ENCODE measurements around the gene JMJD1C. TPM values are rescaled to one million over a fixed set of nuclear protein-coding genes. Genes with fewer than 3 reads are reported as not detected.

Gene JMJD1C
- total and polyA plus RNA-seq, 10 of the 15 experiments (the other 5 are each of a cell fraction or from before 2014, with no cell fraction given): 31.2 to 83.3 (median 49.5) TPM

DNA sequence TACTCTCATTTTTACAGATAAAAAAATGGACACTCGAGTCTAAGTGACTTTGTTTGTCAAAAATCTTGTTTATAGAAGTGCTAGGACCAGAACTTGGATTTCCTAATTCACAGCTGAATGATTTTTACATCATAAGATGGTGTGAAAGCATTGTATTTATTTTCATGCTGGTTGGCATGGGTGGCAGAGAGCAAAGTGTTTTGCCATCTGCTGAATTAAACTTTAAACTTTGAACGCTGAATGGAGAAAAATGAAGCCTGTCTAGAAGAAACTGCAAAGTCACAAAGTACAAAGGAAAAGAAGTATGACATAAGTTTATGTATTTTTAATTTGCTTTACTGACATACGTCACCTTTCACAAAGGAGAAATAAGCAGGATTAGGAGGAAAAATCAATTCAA is 190.7 kb downstream of the JMJD1C start (continued):
- no peak for TF ChIP-seq BMI1 (IDR thresholded peaks at IDR 0.05; ENCODE audit: borderline replicate concordance)

DNA sequence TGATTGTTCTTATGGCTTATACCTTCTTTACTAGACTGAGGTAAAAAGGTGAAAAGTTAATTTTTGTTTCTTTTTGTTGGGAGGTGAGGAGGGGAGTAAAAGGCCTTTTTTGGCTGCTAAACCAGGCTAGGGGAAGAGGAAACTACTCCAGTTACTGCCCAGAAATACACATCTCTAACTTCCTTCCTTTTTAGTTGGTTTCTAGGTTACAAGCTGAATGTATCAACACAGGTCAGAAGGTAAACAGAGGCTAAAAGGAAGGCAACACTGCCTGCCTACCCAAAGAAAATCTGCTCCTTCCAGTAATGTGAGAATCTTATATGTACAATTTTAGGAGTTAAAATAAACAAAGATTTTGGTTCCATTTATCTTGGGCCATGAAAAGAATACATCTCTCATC is 192.2 kb downstream of the JMJD1C start:
- no peak for ATAC-seq
- Histone ChIP-seq H3K9me3 (replicated peaks; ENCODE audit: control insufficient read depth, insufficient read depth, low read length) (no peaks in the 10 kb centered on the region), H2AFZ (ENCODE audit: control insufficient read depth, low read depth, low read length) (no peak overlapping the region), H3K4me2 (ENCODE audit: control insufficient read depth, insufficient read depth) (no peak overlapping the region), H3K4me1 (ENCODE audit: control insufficient read depth, insufficient read depth, low read length) (peaks cover 18% of the 10 kb centered on the region), H3K27me3 (replicated peaks in 1 of 2; ENCODE audit: control insufficient read depth in 2 of 2, insufficient read depth in 2 of 2, low read length in 1 of 2) (no peaks in the 10 kb centered on the region), H3K4me3 (no peak overlapping the region), H3K27ac (ENCODE audit: control insufficient read depth, insufficient read depth) (0 out of 2 replicates have a peak overlapping the region, but pooled peaks have one; percentile 6), H3K79me2 (ENCODE audit: control insufficient read depth, insufficient read depth, low read length) (peaks cover 25% of the 10 kb centered on the region), H4K20me1 (ENCODE audit: control insufficient read depth, insufficient read depth) (no peaks in the 10 kb centered on the region), H3K9ac (ENCODE audit: control insufficient read depth, insufficient read depth, low read length) (no peak overlapping the region), H3K36me3 (ENCODE audit: control insufficient read depth in 2 of 2, insufficient read depth in 2 of 2, low read length in 1 of 2) (no peaks in the 10 kb centered on the region)
- in situ Hi-C loops (cut with MboI): no loop called here
- DNase-seq (ENCODE audit: low read depth, low spot score): no peak
- FAIRE-seq: no peak
- CTCF ChIA-PET: interaction anchor here (2.9 kb wide), 1 partner anchor 11 kb away, joined by 11 read pairs; no protein-coding TSS in a partner anchor
- BruUV-seq (replicated peaks): no TSS peak
- intact Hi-C loops (cut with micrococcal nuclease; ENCODE audit: unreplicated experiment): no loop called here
- SMC1A ChIA-PET (ENCODE audit: uncharacterized antibody, unreplicated experiment): interaction anchor here (0.9 to 2.7 kb wide), 4 partner anchors 10 to 281 kb away, joined by 3 to 14 read pairs (median 6); no protein-coding TSS in a partner anchor
- POLR2A ChIA-PET: interaction anchor here (0.6 to 1.1 kb wide), 3 partner anchors 12 to 49 kb away, joined by 3 to 5 read pairs (median 3); no protein-coding TSS in a partner anchor
- RAD21 ChIA-PET (ENCODE audit: unreplicated experiment): interaction anchor here (1.6 kb wide), 1 partner anchor 9 kb away, joined by 7 read pairs; no protein-coding TSS in a partner anchor
- TF ChIP-seq ZNF217 (IDR thresholded peaks at IDR 0.05) (no peak), ETV6 (conservative IDR thresholded peaks at IDR 0.05 in 1 of 2, IDR thresholded peaks at IDR 0.05 in 1 of 2; ENCODE audit: borderline replicate concordance in 1 of 2, low read depth in 1 of 2) (peak in 1 of 2 experiments; percentile 18; a peak in 1 of 4 replicates), CREB1 (IDR thresholded peaks at IDR 0.05; ENCODE audit: low read depth) (no peak), CBX3 (IDR thresholded peaks at IDR 0.05; ENCODE audit: borderline replicate concordance, low read depth) (no peak), SPI1 (IDR thresholded peaks at IDR 0.05; ENCODE audit: borderline replicate concordance, insufficient read depth, low read depth, low read length) (0 out of 2 replicates have a peak, but pooled peaks have one; percentile 2), PAX5 (IDR thresholded peaks at IDR 0.05; ENCODE audit: borderline replicate concordance, low read depth, low read length) (no peak), MYB (IDR thresholded peaks at IDR 0.05; ENCODE audit: borderline replicate concordance, low read depth, low read length) (no peak), NBN (IDR thresholded peaks at IDR 0.05) (no peak)
- TF ChIP-seq, protein P1, sequence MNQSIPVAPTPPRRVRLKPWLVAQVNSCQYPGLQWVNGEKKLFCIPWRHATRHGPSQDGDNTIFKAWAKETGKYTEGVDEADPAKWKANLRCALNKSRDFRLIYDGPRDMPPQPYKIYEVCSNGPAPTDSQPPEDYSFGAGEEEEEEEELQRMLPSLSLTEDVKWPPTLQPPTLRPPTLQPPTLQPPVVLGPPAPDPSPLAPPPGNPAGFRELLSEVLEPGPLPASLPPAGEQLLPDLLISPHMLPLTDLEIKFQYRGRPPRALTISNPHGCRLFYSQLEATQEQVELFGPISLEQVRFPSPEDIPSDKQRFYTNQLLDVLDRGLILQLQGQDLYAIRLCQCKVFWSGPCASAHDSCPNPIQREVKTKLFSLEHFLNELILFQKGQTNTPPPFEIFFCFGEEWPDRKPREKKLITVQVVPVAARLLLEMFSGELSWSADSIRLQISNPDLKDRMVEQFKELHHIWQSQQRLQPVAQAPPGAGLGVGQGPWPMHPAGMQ (IDR thresholded peaks at IDR 0.05; ENCODE audit: borderline replicate concordance): no peak

Data from GM12878 (cell line).